Thyroid gland (tissue), 4 donors: ENCODE data around the gene NEK2. TPM values are rescaled to one million over a fixed set of nuclear protein-coding genes. Genes with fewer than 3 reads are reported as not detected.
"Not testable (repeated sequence)": the region's sequence is repeated elsewhere in the genome, so short reads cannot be mapped to it uniquely, and the experiment has no call there.

Source experiments
- DNase-seq, 2 donors: peaks; one replicate each; pipeline ENCODE4 v3.0.0-alpha.2; 2019
- H3K27ac ChIP-seq, 3 donors: fragments of 200-600 bp; sonication (generic); 1 replicate in 2 of 3; 2 replicates in 1 of 3; pipeline ENCODE4 v1.5.1; 2016 to 2019; ENCODE audit warnings: mild to moderate bottlenecking in 1 of 3, moderate library complexity in 1 of 3
- H3K27me3 ChIP-seq: fragments of 200-600 bp; sonication (generic); one replicate; pipeline ENCODE4 v1.5.1; 2019
- H3K36me3 ChIP-seq, 2 donors: fragments of 200-600 bp; sonication (generic); one replicate each; pipeline ENCODE4 v1.5.1; 2016 to 2019
- H3K4me1 ChIP-seq, 2 donors: fragments of 200-600 bp; sonication (generic); one replicate each; pipeline ENCODE4 v1.5.1; 2017 to 2019
- H3K4me3 ChIP-seq, 3 donors: fragments of 200-600 bp; sonication (generic); replicated peaks in 1 of 3; 1 replicate in 2 of 3; 2 replicates in 1 of 3; pipeline ENCODE4 v1.5.1; 2016; ENCODE audit warnings: mild to moderate bottlenecking in 1 of 3
- H3K9me3 ChIP-seq: fragments of 200-600 bp; sonication (generic); one replicate; pipeline ENCODE4 v1.5.1; 2017
- CTCF ChIP-seq, 6 experiments: fragments of 200-600 bp in 3 of 6; fragments of 450-650 bp in 3 of 6; sonication (generic) in 3 of 6; IDR thresholded peaks; one replicate each; pipeline ENCODE4 v1.5.1; 2016 to 2019; ENCODE audit warnings: antibody characterized with exemption in 6 of 6, mild to moderate bottlenecking in 2 of 6, inconsistent platforms in 1 of 6, moderate library complexity in 1 of 6
- POLR2A ChIP-seq, 2 donors: fragments of 450-650 bp; IDR thresholded peaks; one replicate each; pipeline ENCODE4 v1.6.1; 2017; ENCODE audit warnings: antibody characterized with exemption in 2 of 2, mild to moderate bottlenecking in 2 of 2, moderate library complexity in 1 of 2
- WGBS, 2 donors: methylation state at CpG; one replicate each; pipeline ENCODE4 v1.1.5; 2017; 5-methylcytosine and 5-hydroxymethylcytosine counted together
- intact Hi-C: fragments of 100-400 bp; cut with DNase I; formaldehyde crosslinking; loops from one replicate; pipeline ENCODE4 v1.15.1; 2023
- total RNA-seq, 4 donors: library from RNA; depleted of rRNA; stranded (reverse); fragments of >200 nt; gene quantifications; one replicate each; pipeline ENCODE4 v1.2.3, GENCODE V29; 2016

NEK2 gene
- total RNA-seq, 4 donors from 2014 or later, result 0.11 to 2.4 (median 0.40) TPM; not detected in 1

- H3K27ac ChIP-seq, result no peak overlapping the region
- H3K4me3 ChIP-seq, result no peak overlapping the region
- H3K4me1 ChIP-seq, result peaks cover 7 to 14% of the 10 kb centered on the region in 2 donors
- no peaks in the 10 kb centered on the region for H3K36me3 ChIP-seq
- TF ChIP-seq POLR2A (IDR thresholded peaks at IDR 0.05) (no peak), CTCF (IDR thresholded peaks at IDR 0.05) (no peak)
- intact Hi-C loops, result no loop called here
- H3K9me3 ChIP-seq, result no peaks in the 10 kb centered on the region
- 71 to 83% methylated on average over 3 of the region's 3 CpGs for WGBS, 2 donors
- DNase-seq, result no peak
- no peaks in the 10 kb centered on the region for H3K27me3 ChIP-seq
Observed at GRCh38 chr1:211637066-211637465, 38.4 kb downstream of the NEK2 start.

- H3K36me3 ChIP-seq, H3K27me3 ChIP-seq, H3K4me3 ChIP-seq, H3K9me3 ChIP-seq, DNase-seq, intact Hi-C loops, H3K27ac ChIP-seq: not testable (repeated sequence)
- peaks cover 7 to 14% of the 10 kb centered on the region in 2 donors for H3K4me1 ChIP-seq
- WGBS, 2 donors, result 84 to 93% methylated on average over 8 to 9 of the region's 9 CpGs
Observed at GRCh38 chr1:211636575-211637029, 38.8 kb downstream of the NEK2 start.

GRCh38 chr1:211635597-211636205 lies 39.7 kb downstream of the NEK2 start:
- Histone ChIP-seq H3K4me3 (no peak overlapping the region), H3K27ac (no peak overlapping the region), H3K9me3 (no peaks in the 10 kb centered on the region), H3K4me1 (peaks cover 7 to 14% of the 10 kb centered on the region in 2 donors), H3K36me3 (no peaks in the 10 kb centered on the region), H3K27me3 (no peaks in the 10 kb centered on the region)
- 86 to 97% methylated on average over 9 of the region's 9 CpGs for WGBS, 2 donors
- no peak for TF ChIP-seq POLR2A (IDR thresholded peaks at IDR 0.05)
- no peak for TF ChIP-seq CTCF (IDR thresholded peaks at IDR 0.05)
- DNase-seq, result no peak
- intact Hi-C loops, result no loop called here

GRCh38 chr1:211634931-211635330 lies 40.5 kb downstream of the NEK2 start:
- TF ChIP-seq POLR2A (IDR thresholded peaks at IDR 0.05), result no peak
- TF ChIP-seq CTCF (IDR thresholded peaks at IDR 0.05), result no peak
- no peaks in the 10 kb centered on the region for H3K27me3 ChIP-seq
- no peaks in the 10 kb centered on the region for H3K9me3 ChIP-seq
- peaks cover 7 to 14% of the 10 kb centered on the region in 2 donors for H3K4me1 ChIP-seq
- intact Hi-C loops, result no loop called here
- H3K4me3 ChIP-seq, result no peak overlapping the region
- H3K27ac ChIP-seq, result no peak overlapping the region
- WGBS, 2 donors, result 98% methylated on average over 4 of the region's 4 CpGs
- no peak for DNase-seq
- no peaks in the 10 kb centered on the region for H3K36me3 ChIP-seq

- Histone ChIP-seq H3K27ac (no peak overlapping the region), H3K4me3 (no peak overlapping the region), H3K36me3 (no peaks in the 10 kb centered on the region), H3K4me1 (peaks cover 7 to 14% of the 10 kb centered on the region in 2 donors), H3K9me3 (no peaks in the 10 kb centered on the region), H3K27me3 (no peaks in the 10 kb centered on the region)
- TF ChIP-seq POLR2A (IDR thresholded peaks at IDR 0.05) (no peak), CTCF (IDR thresholded peaks at IDR 0.05) (no peak)
- WGBS, 2 donors, result 78 to 96% methylated on average over 4 of the region's 4 CpGs
- intact Hi-C loops, result no loop called here
- no peak for DNase-seq
Observed at GRCh38 chr1:211634461-211634860, 41.0 kb downstream of the NEK2 start.
